ENCODE data around the gene DUSP11.

The DUSP11 gene

DNA sequence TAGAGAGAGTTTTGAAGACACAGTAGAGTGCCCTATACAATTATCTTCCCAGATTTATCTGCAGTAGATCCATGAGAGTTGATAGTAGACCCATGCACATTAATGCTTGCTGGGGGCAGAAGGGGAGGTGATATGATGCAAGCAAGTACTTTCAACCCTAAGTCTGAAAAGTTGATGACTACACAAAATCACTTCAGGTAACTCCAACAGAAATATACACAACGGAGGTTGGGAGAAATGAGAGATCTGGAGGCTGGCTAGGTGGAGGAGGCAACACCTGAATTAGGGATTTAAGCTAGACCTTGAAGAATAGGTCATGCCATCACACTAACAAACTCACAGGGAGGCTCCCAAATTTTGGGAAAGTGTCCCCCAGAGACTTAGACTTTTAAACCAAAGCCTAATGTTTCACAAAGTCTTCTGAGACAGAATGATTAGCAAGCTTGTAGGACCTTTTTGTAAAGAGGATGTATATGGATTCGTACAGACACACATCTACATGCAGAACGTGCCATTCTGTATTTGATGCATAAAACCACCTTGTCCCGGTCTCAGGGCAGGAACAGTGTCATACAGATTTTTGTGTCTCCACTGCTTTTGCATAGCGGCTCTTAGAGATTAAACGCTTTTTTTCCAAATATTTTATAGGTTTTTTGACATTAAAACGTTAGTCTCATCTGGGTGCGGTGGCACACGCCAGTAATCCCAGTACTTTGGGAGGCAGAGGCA, 47.9 kb upstream of the DUSP11 start:
- TF ChIP-seq NFIC (IDR thresholded peaks at IDR 0.05) (no peak), TAF1 (IDR thresholded peaks at IDR 0.05; ENCODE audit: low read depth) (no peak), EGR1 (IDR thresholded peaks at IDR 0.05) (no peak), FOXM1 (IDR thresholded peaks at IDR 0.05; ENCODE audit: borderline replicate concordance, low read depth) (no peak), TEAD4 (IDR thresholded peaks at IDR 0.05) (no peak), TCF12 (IDR thresholded peaks at IDR 0.05; ENCODE audit: low read depth) (no peak), CREB1 (IDR thresholded peaks at IDR 0.05; ENCODE audit: low read depth) (no peak), ZBTB7A (IDR thresholded peaks at IDR 0.05; ENCODE audit: low read depth) (no peak), EP300 (IDR thresholded peaks at IDR 0.05; ENCODE audit: borderline replicate concordance) (no peak), CEBPB (IDR thresholded peaks at IDR 0.05) (no peak), YY1 (IDR thresholded peaks at IDR 0.05; ENCODE audit: low read depth) (no peak), RAD21 (IDR thresholded peaks at IDR 0.05; ENCODE audit: low read depth) (no peak)
- TF ChIP-seq, protein P1, sequence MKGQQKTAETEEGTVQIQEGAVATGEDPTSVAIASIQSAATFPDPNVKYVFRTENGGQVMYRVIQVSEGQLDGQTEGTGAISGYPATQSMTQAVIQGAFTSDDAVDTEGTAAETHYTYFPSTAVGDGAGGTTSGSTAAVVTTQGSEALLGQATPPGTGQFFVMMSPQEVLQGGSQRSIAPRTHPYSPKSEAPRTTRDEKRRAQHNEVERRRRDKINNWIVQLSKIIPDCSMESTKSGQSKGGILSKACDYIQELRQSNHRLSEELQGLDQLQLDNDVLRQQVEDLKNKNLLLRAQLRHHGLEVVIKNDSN (IDR thresholded peaks at IDR 0.05): no peak
- TF ChIP-seq, protein P2, sequence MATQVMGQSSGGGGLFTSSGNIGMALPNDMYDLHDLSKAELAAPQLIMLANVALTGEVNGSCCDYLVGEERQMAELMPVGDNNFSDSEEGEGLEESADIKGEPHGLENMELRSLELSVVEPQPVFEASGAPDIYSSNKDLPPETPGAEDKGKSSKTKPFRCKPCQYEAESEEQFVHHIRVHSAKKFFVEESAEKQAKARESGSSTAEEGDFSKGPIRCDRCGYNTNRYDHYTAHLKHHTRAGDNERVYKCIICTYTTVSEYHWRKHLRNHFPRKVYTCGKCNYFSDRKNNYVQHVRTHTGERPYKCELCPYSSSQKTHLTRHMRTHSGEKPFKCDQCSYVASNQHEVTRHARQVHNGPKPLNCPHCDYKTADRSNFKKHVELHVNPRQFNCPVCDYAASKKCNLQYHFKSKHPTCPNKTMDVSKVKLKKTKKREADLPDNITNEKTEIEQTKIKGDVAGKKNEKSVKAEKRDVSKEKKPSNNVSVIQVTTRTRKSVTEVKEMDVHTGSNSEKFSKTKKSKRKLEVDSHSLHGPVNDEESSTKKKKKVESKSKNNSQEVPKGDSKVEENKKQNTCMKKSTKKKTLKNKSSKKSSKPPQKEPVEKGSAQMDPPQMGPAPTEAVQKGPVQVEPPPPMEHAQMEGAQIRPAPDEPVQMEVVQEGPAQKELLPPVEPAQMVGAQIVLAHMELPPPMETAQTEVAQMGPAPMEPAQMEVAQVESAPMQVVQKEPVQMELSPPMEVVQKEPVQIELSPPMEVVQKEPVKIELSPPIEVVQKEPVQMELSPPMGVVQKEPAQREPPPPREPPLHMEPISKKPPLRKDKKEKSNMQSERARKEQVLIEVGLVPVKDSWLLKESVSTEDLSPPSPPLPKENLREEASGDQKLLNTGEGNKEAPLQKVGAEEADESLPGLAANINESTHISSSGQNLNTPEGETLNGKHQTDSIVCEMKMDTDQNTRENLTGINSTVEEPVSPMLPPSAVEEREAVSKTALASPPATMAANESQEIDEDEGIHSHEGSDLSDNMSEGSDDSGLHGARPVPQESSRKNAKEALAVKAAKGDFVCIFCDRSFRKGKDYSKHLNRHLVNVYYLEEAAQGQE (IDR thresholded peaks at IDR 0.05; ENCODE audit: low read depth): no peak
- TF ChIP-seq, protein P3, sequence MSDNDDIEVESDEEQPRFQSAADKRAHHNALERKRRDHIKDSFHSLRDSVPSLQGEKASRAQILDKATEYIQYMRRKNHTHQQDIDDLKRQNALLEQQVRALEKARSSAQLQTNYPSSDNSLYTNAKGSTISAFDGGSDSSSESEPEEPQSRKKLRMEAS (IDR thresholded peaks at IDR 0.05): no peak

DNA sequence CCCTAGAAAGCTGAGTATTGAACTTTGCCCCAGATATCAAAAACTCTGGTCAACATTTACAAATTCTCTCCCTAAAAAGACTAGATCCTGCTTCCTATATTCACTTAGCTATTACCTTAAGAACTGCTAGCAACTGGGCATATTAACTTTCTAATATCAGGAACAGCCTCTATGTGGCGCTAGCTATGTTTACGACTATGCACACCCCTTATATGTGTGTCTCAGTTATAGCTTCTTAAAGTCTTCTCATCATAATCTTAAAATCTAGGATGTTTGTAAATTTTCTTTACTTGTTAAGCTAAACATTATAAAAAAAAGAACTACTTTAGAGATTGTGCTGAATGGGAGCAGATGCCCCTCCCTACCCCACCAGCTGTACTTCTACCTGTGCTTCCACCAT, 47.1 kb upstream of the DUSP11 start:
- TF ChIP-seq RAD21 (IDR thresholded peaks at IDR 0.05; ENCODE audit: low read depth) (peak; percentile 34; the same call in 1 of the 2 replicates), YY1 (IDR thresholded peaks at IDR 0.05; ENCODE audit: low read depth) (no peak)

DNA sequence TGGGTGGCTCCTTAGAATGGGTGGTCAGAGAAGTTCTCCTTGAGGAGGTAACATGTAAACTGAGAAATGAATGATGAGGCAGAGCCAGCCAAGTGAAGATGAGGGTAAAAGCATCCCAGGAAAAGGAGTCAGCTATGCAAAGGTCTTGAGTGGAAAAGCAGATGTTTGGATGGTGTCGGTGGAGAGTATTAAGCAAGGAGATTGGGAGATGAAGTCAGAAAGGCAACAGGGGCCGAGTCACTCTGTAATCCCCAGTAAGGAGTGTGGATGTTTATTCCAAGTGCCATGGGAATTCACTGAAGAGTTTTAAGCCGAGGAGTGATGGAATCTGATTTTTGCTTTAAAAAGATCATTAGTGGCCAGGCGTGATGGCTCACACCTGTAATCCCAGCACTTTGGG, 45.5 kb upstream of the DUSP11 start:
- TF ChIP-seq, protein P2 (IDR thresholded peaks at IDR 0.05; ENCODE audit: low read depth): no peak
- TF ChIP-seq EGR1 (IDR thresholded peaks at IDR 0.05): no peak
- TF ChIP-seq TAF1 (IDR thresholded peaks at IDR 0.05; ENCODE audit: low read depth): no peak
- TF ChIP-seq CEBPB (IDR thresholded peaks at IDR 0.05): no peak
- TF ChIP-seq, protein P1 (IDR thresholded peaks at IDR 0.05): no peak
- no peak for TF ChIP-seq TEAD4 (IDR thresholded peaks at IDR 0.05)
- no peak for TF ChIP-seq EP300 (IDR thresholded peaks at IDR 0.05; ENCODE audit: borderline replicate concordance)
- no peak for TF ChIP-seq FOXM1 (IDR thresholded peaks at IDR 0.05; ENCODE audit: borderline replicate concordance, low read depth)
- TF ChIP-seq TCF12 (IDR thresholded peaks at IDR 0.05; ENCODE audit: low read depth): no peak
- TF ChIP-seq NFIC (IDR thresholded peaks at IDR 0.05): no peak
- TF ChIP-seq, protein P3 (IDR thresholded peaks at IDR 0.05): no peak
- TF ChIP-seq CREB1 (IDR thresholded peaks at IDR 0.05; ENCODE audit: low read depth): no peak
- no peak for TF ChIP-seq RAD21 (IDR thresholded peaks at IDR 0.05; ENCODE audit: low read depth)
- no peak for TF ChIP-seq ZBTB7A (IDR thresholded peaks at IDR 0.05; ENCODE audit: low read depth)
- no peak for TF ChIP-seq YY1 (IDR thresholded peaks at IDR 0.05; ENCODE audit: low read depth)

DNA sequence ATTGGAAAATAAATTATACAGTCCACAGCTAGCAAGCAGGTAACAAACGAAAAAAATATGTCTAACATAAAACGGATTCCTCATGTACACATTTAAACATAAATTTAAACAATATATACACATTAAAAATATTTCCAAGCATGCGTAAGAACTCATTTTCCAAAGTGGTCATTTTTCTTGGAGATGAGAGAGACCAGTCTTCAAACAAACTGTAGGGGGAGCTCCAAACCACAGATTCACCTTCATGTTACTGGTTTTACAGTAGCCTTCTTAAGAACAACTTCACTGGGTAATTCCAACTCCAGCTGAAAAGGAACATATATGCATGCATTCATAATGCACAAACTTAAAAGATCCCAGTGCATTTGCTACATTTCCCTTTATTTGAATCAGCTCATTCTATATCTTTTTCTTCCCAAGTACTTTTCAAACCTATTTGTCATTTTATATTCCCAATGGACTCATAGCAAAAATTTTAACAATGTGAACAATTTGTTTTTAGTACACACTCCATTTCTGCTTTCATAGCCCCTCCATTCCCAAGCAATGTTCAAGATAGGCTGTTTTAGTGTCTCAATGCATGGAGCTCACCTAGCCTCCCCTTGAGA, 44.1 kb upstream of the DUSP11 start:
- TF ChIP-seq RAD21 (IDR thresholded peaks at IDR 0.05; ENCODE audit: low read depth) (peak; percentile 91), ZBTB7A (IDR thresholded peaks at IDR 0.05; ENCODE audit: low read depth) (no peak), FOXM1 (IDR thresholded peaks at IDR 0.05; ENCODE audit: borderline replicate concordance, low read depth) (no peak)
- TF ChIP-seq, protein P1 (IDR thresholded peaks at IDR 0.05): no peak

DNA sequence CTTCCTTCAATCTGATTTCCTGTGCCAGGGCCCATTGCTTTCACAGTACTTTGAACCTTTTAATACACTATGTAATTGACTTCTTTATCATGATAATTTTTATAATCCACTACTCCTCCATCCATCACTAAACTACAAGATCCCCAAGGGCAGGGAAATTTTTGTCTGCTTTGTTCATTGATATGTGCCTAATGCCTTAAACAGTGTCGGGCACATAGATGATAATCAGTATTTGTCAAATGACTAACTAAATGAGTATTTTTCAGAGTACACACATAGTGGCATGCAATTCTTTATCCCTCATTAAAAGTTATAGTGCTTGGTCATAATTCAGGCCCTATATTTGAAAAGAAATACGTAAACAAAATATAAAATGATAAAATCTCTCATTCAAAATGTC, 43.5 kb upstream of the DUSP11 start:
- no peak for TF ChIP-seq RAD21 (IDR thresholded peaks at IDR 0.05; ENCODE audit: low read depth)
- TF ChIP-seq, protein P2 (IDR thresholded peaks at IDR 0.05; ENCODE audit: low read depth): no peak
- TF ChIP-seq NFIC (IDR thresholded peaks at IDR 0.05): no peak
- TF ChIP-seq, protein P1 (IDR thresholded peaks at IDR 0.05): no peak
- TF ChIP-seq TAF1 (IDR thresholded peaks at IDR 0.05; ENCODE audit: low read depth): no peak
- TF ChIP-seq, protein P3 (IDR thresholded peaks at IDR 0.05): no peak
- no peak for TF ChIP-seq EGR1 (IDR thresholded peaks at IDR 0.05)
- no peak for TF ChIP-seq YY1 (IDR thresholded peaks at IDR 0.05; ENCODE audit: low read depth)
- no peak for TF ChIP-seq TEAD4 (IDR thresholded peaks at IDR 0.05)
- TF ChIP-seq TCF12 (IDR thresholded peaks at IDR 0.05; ENCODE audit: low read depth): no peak
- no peak for TF ChIP-seq ZBTB7A (IDR thresholded peaks at IDR 0.05; ENCODE audit: low read depth)
- no peak for TF ChIP-seq FOXM1 (IDR thresholded peaks at IDR 0.05; ENCODE audit: borderline replicate concordance, low read depth)
